Ovary (tissue), 3 donors: Measurements from ENCODE around the gene GOLGA6L26.
"Not testable (repeated sequence)": the region's sequence is repeated elsewhere in the genome, so short reads cannot be mapped to it uniquely, and the experiment has no call there.

Experiments used
- POLR2A ChIP-seq: fragments of 450-650 bp; IDR thresholded peaks from one replicate; pipeline ENCODE4 v1.6.1; 2017; ENCODE audit warnings: antibody characterized with exemption, mild to moderate bottlenecking, moderate library complexity
- TF ChIP-seq, protein P1 (sequence below), 3 donors: fragments of 450-650 bp in 2 of 3; fragments of 200-600 bp in 1 of 3; IDR thresholded peaks; one replicate each; pipeline versions ENCODE4 v1.5.1 to v1.8.0; 2016 to 2022; ENCODE audit warnings: antibody characterized with exemption in 3 of 3, mild to moderate bottlenecking in 1 of 3
- donor health status: DM: no; HTN: no; CAD: no.

GRCh38 chr15:23311233-23311632 lies 22.8 kb downstream of the GOLGA6L26 start:
- TF ChIP-seq POLR2A: not testable (repeated sequence)
- TF ChIP-seq, protein P1, sequence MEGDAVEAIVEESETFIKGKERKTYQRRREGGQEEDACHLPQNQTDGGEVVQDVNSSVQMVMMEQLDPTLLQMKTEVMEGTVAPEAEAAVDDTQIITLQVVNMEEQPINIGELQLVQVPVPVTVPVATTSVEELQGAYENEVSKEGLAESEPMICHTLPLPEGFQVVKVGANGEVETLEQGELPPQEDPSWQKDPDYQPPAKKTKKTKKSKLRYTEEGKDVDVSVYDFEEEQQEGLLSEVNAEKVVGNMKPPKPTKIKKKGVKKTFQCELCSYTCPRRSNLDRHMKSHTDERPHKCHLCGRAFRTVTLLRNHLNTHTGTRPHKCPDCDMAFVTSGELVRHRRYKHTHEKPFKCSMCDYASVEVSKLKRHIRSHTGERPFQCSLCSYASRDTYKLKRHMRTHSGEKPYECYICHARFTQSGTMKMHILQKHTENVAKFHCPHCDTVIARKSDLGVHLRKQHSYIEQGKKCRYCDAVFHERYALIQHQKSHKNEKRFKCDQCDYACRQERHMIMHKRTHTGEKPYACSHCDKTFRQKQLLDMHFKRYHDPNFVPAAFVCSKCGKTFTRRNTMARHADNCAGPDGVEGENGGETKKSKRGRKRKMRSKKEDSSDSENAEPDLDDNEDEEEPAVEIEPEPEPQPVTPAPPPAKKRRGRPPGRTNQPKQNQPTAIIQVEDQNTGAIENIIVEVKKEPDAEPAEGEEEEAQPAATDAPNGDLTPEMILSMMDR (IDR thresholded peaks at IDR 0.05): not testable (repeated sequence)
